OCI-LY1 (cell line): ENCODE data around the gene SOBP.

ENCODE experiments used
- H2AFZ ChIP-seq: fragments of 200-600 bp; sonication (generic), shearing (Covaris generic); 2 replicates; pipeline ENCODE4 v1.6.0; 2014; ENCODE audit warnings: antibody characterized with exemption, mild to moderate bottlenecking, low read length
- H3F3A ChIP-seq: fragments of 200-600 bp; sonication (generic), shearing (Covaris generic); 2 replicates; pipeline ENCODE4 v1.6.0; 2014; ENCODE audit warnings: mild to moderate bottlenecking, antibody characterized with exemption, low read length, moderate library complexity; ENCODE audit not compliant: insufficient read depth
- H3K27ac ChIP-seq: fragments of 200-600 bp; sonication (generic); 2 replicates; pipeline ENCODE4 v1.5.1; 2014; ENCODE audit warnings: low read length, mixed run types, mild to moderate bottlenecking, low read depth; ENCODE audit not compliant: poor library complexity, severe bottlenecking
- H3K27me3 ChIP-seq: fragments of 200-600 bp; sonication (generic); 2 replicates; pipeline ENCODE4 v1.6.0; 2014; ENCODE audit warnings: antibody characterized with exemption, mild to moderate bottlenecking, low read length, moderate library complexity; ENCODE audit not compliant: insufficient read depth
- H3K36me3 ChIP-seq: fragments of 200-600 bp; sonication (generic); 2 replicates; pipeline ENCODE4 v1.6.1; 2014; ENCODE audit warnings: mild to moderate bottlenecking, antibody characterized with exemption, low read length, moderate library complexity, mixed read lengths; ENCODE audit not compliant: insufficient read depth
- H3K4me1 ChIP-seq: fragments of 200-600 bp; sonication (generic); 2 replicates; pipeline ENCODE4 v1.5.1; 2014; ENCODE audit warnings: mild to moderate bottlenecking, low read length, moderate library complexity; ENCODE audit not compliant: insufficient read depth, severe bottlenecking
- H3K4me2 ChIP-seq: fragments of 200-600 bp; sonication (generic), shearing (Covaris generic); 2 replicates; pipeline ENCODE4 v1.6.1; 2014; ENCODE audit warnings: low read length
- H3K4me3 ChIP-seq: fragments of 200-600 bp; sonication (generic); 2 replicates; pipeline ENCODE4 v1.5.1; 2014; ENCODE audit warnings: low read length, low read depth, mild to moderate bottlenecking, mixed read lengths; ENCODE audit not compliant: poor library complexity, severe bottlenecking
- H3K79me2 ChIP-seq: fragments of 200-600 bp; shearing (Covaris generic); 2 replicates; pipeline ENCODE4 v1.6.1; 2016; ENCODE audit warnings: mixed run types, low read length, mixed read lengths; ENCODE audit not compliant: insufficient read depth
- H3K9ac ChIP-seq: fragments of 200-600 bp; sonication (generic), shearing (Covaris generic); 2 replicates; pipeline ENCODE4 v1.6.1; 2014; ENCODE audit warnings: mild to moderate bottlenecking, low read length, mixed read lengths
- H3K9me2 ChIP-seq: fragments of 200-600 bp; sonication (generic), shearing (Covaris generic); 2 replicates; pipeline ENCODE4 v1.6.1; 2014; ENCODE audit warnings: low read depth, mild to moderate bottlenecking, low read length, mixed read lengths
- H3K9me3 ChIP-seq: fragments of 200-600 bp; shearing (Covaris generic); 2 replicates; pipeline ENCODE4 v1.6.1; 2014; ENCODE audit warnings: low read length, mixed read lengths
- H4K20me1 ChIP-seq: fragments of 200-600 bp; sonication (generic), shearing (Covaris generic); 2 replicates; pipeline ENCODE4 v1.6.0; 2016; ENCODE audit warnings: mild to moderate bottlenecking, low read length; ENCODE audit not compliant: insufficient read depth
- CTCF ChIP-seq: fragments of 200-600 bp; sonication (generic), shearing (Covaris generic); IDR thresholded peaks from 2 replicates; pipeline ENCODE4 v1.5.1; 2017; ENCODE audit warnings: mild to moderate bottlenecking, antibody characterized with exemption, low read length, moderate library complexity, mixed read lengths
- EZH2 ChIP-seq: fragments of 200-600 bp; sonication (generic), shearing (Covaris generic); IDR thresholded peaks from 2 replicates; pipeline ENCODE4 v1.8.0; 2017; ENCODE audit warnings: borderline replicate concordance, mixed run types, mild to moderate bottlenecking, antibody characterized with exemption, low read length, moderate library complexity, mixed read lengths

SOBP gene

GRCh38 chr6:107665382-107665781 lies 175.5 kb downstream of the SOBP start:
- Histone ChIP-seq H3K79me2 (no peaks in the 10 kb centered on the region), H4K20me1 (no peaks in the 10 kb centered on the region), H3K36me3 (peaks cover 8% of the 10 kb centered on the region), H2AFZ (no peak overlapping the region), H3F3A (no peaks in the 10 kb centered on the region), H3K9me3 (no peaks in the 10 kb centered on the region), H3K4me2 (no peak overlapping the region), H3K9me2 (no peaks in the 10 kb centered on the region), H3K27ac (no peak overlapping the region), H3K4me1 (peaks cover 17% of the 10 kb centered on the region), H3K4me3 (no peak overlapping the region), H3K9ac (no peak overlapping the region), H3K27me3 (no peaks in the 10 kb centered on the region)
- no peak for TF ChIP-seq CTCF
- TF ChIP-seq EZH2: no peak

- H3K27me3 ChIP-seq: no peaks in the 10 kb centered on the region
- no peaks in the 10 kb centered on the region for H4K20me1 ChIP-seq
- H3K9ac ChIP-seq: no peak overlapping the region
- H3K36me3 ChIP-seq: no peaks in the 10 kb centered on the region
- no peaks in the 10 kb centered on the region for H3F3A ChIP-seq
- H3K79me2 ChIP-seq: no peaks in the 10 kb centered on the region
- H3K4me1 ChIP-seq: peaks cover 25% of the 10 kb centered on the region
- no peak overlapping the region for H3K4me2 ChIP-seq
- no peaks in the 10 kb centered on the region for H3K9me2 ChIP-seq
- H3K27ac ChIP-seq: no peak overlapping the region
- H3K9me3 ChIP-seq: no peaks in the 10 kb centered on the region
- TF ChIP-seq EZH2 (no peak), CTCF (no peak)
- H2AFZ ChIP-seq: no peak overlapping the region
- H3K4me3 ChIP-seq: no peak overlapping the region
Measured at GRCh38 chr6:107666084-107666980, 176.4 kb downstream of the SOBP start.

GRCh38 chr6:107666981-107667601 lies 177.2 kb downstream of the SOBP start:
- Histone ChIP-seq H4K20me1 (no peaks in the 10 kb centered on the region), H3K4me3 (no peak overlapping the region), H3K4me2 (no peak overlapping the region), H3F3A (no peaks in the 10 kb centered on the region), H3K36me3 (no peaks in the 10 kb centered on the region), H3K27me3 (no peaks in the 10 kb centered on the region), H3K27ac (no peak overlapping the region), H3K9me3 (no peaks in the 10 kb centered on the region), H2AFZ (no peak overlapping the region), H3K4me1 (peaks cover 28% of the 10 kb centered on the region), H3K79me2 (no peaks in the 10 kb centered on the region), H3K9ac (no peak overlapping the region), H3K9me2 (no peaks in the 10 kb centered on the region)
- TF ChIP-seq CTCF: no peak
- no peak for TF ChIP-seq EZH2
